WTC11 (cell line): Measurements from ENCODE around the gene SGSH. TPM values are rescaled to one million over a fixed set of nuclear protein-coding genes. Genes with fewer than 3 reads are reported as not detected.

Experiments
- ATAC-seq: fragments of 200-7000 bp; cut with Tn5 transposase; 2 replicates; pipeline ENCODE4 v1.10.0; 2021; ENCODE audit warnings: mild to moderate bottlenecking, moderate library complexity
- CTCF ChIA-PET: fragments of 300-600 bp; sonication (Branson Sonifier 250); formaldehyde crosslinking; loops from one replicate; lab custom pipeline; 2021; ENCODE audit warnings: antibody characterized with exemption; lab: Charles Lee
- POLR2A ChIA-PET: fragments of 350-600 bp; sonication (Branson Sonifier 250); formaldehyde crosslinking; loops from one replicate; lab custom pipeline; 2021; ENCODE audit warnings: antibody characterized with exemption; lab: Charles Lee
- DNase-seq: peaks from one replicate; pipeline ENCODE4 v3.0.0; 2021; ENCODE audit warnings: low spot score
- H3K27ac Mint-ChIP-seq: 2 replicates; pipeline ENCODE4 v1.8.0; 2021; ENCODE audit warnings: mixed read lengths
- H3K27me3 Mint-ChIP-seq: 2 replicates; pipeline ENCODE4 v1.8.0; 2021; ENCODE audit warnings: low read depth, mild to moderate bottlenecking, moderate library complexity, mixed read lengths
- H3K36me3 Mint-ChIP-seq: 2 replicates; pipeline ENCODE4 v1.8.0; 2021; ENCODE audit warnings: mixed read lengths
- H3K4me1 Mint-ChIP-seq: 2 replicates; pipeline ENCODE4 v1.8.0; 2022; ENCODE audit warnings: mixed read lengths
- H3K4me3 Mint-ChIP-seq: 2 replicates; pipeline ENCODE4 v1.8.0; 2021; ENCODE audit warnings: mild to moderate bottlenecking, moderate library complexity, mixed read lengths
- H3K9me3 Mint-ChIP-seq: 2 replicates; pipeline ENCODE4 v1.8.0; 2021; ENCODE audit warnings: mixed read lengths
- CBFB ChIP-seq: sonication (generic); formaldehyde crosslinking; IDR thresholded peaks from 2 replicates; pipeline ENCODE4 v1.8.1; 2022; ENCODE audit warnings: mild to moderate bottlenecking, low read depth, missing genetic modification reagents
- CREM ChIP-seq: sonication (generic); formaldehyde crosslinking; IDR thresholded peaks from 2 replicates; pipeline ENCODE4 v1.8.1; 2022; ENCODE audit warnings: mild to moderate bottlenecking, missing genetic modification reagents, moderate library complexity
- ELF4 ChIP-seq: sonication (generic); formaldehyde crosslinking; IDR thresholded peaks from 2 replicates; pipeline ENCODE4 v1.8.1; 2022; ENCODE audit warnings: low read depth, mild to moderate bottlenecking, moderate library complexity, missing genetic modification reagents
- EMX1 ChIP-seq: fragments of 250-450 bp; sonication (Bioruptor Pico); IDR thresholded peaks from 2 replicates; pipeline ENCODE4 v1.8.0; 2021; ENCODE audit warnings: mild to moderate bottlenecking
- FOXP1 ChIP-seq: sonication (generic); formaldehyde crosslinking; IDR thresholded peaks from 2 replicates; pipeline ENCODE4 v1.8.0; 2022; ENCODE audit warnings: missing genetic modification reagents, mild to moderate bottlenecking, moderate library complexity, borderline replicate concordance
- MXD4 ChIP-seq: fragments of 250-450 bp; sonication (Bioruptor Pico); IDR thresholded peaks from 2 replicates; pipeline ENCODE4 v1.8.0; 2021; ENCODE audit warnings: mild to moderate bottlenecking, moderate library complexity, borderline replicate concordance
- MYBL2 ChIP-seq: sonication (generic); formaldehyde crosslinking; IDR thresholded peaks from 2 replicates; pipeline ENCODE4 v1.8.1; 2023; ENCODE audit warnings: mild to moderate bottlenecking, moderate library complexity, missing genetic modification reagents
- NFYB ChIP-seq: sonication (generic); formaldehyde crosslinking; conservative IDR thresholded peaks from 2 replicates; pipeline ENCODE4 v1.8.0; 2022; ENCODE audit warnings: low read depth, missing genetic modification reagents
- PREB ChIP-seq: sonication (generic); formaldehyde crosslinking; IDR thresholded peaks from 2 replicates; pipeline ENCODE4 v1.8.1; 2022; ENCODE audit warnings: mild to moderate bottlenecking, missing genetic modification reagents, moderate library complexity, borderline replicate concordance
- PRRX2 ChIP-seq: fragments of 250-450 bp; sonication (Bioruptor Pico); IDR thresholded peaks from 2 replicates; pipeline ENCODE4 v1.8.0; 2021; ENCODE audit warnings: mild to moderate bottlenecking
- SP1 ChIP-seq: sonication (generic); formaldehyde crosslinking; conservative IDR thresholded peaks from 2 replicates; pipeline ENCODE4 v1.8.1; 2022; ENCODE audit warnings: missing genetic modification reagents
- TEAD1 ChIP-seq: sonication (generic); formaldehyde crosslinking; IDR thresholded peaks from 2 replicates; pipeline ENCODE4 v1.8.0; 2022; ENCODE audit warnings: mild to moderate bottlenecking, missing genetic modification reagents
- ZBTB21 ChIP-seq: sonication (generic); formaldehyde crosslinking; IDR thresholded peaks from 2 replicates; pipeline ENCODE4 v1.8.1; 2023; ENCODE audit warnings: mild to moderate bottlenecking, missing genetic modification reagents, borderline replicate concordance
- ZNF219 ChIP-seq: sonication (generic); formaldehyde crosslinking; IDR thresholded peaks from 2 replicates; pipeline ENCODE4 v1.8.0; 2023; ENCODE audit warnings: missing genetic modification reagents, mild to moderate bottlenecking, borderline replicate concordance
- ZNF416 ChIP-seq: fragments of 250-450 bp; sonication (Bioruptor Pico); IDR thresholded peaks from 2 replicates; pipeline ENCODE4 v1.9.0; 2021; ENCODE audit warnings: mild to moderate bottlenecking, inconsistent platforms
- ZNF423 ChIP-seq: fragments of 250-450 bp; sonication (Bioruptor Pico); IDR thresholded peaks from 2 replicates; pipeline ENCODE4 v2.1.2; 2022; ENCODE audit warnings: mild to moderate bottlenecking, moderate library complexity
- ZNF425 ChIP-seq: fragments of 250-450 bp; sonication (Bioruptor Pico); conservative IDR thresholded peaks from 2 replicates; pipeline ENCODE4 v1.9.0; 2021; ENCODE audit warnings: mild to moderate bottlenecking
- total RNA-seq: library from RNA; stranded (reverse); gene quantifications from 3 replicates; pipeline ENCODE4 v1.2.3, GENCODE V29; 2021
- TF ChIP-seq, protein P1 (sequence below): sonication (generic); formaldehyde crosslinking; IDR thresholded peaks from 2 replicates; pipeline ENCODE4 v1.8.0; 2022; ENCODE audit warnings: missing genetic modification reagents
- TF ChIP-seq, protein P2 (sequence below): sonication (generic); formaldehyde crosslinking; conservative IDR thresholded peaks from 2 replicates; pipeline ENCODE4 v1.8.1; 2023; ENCODE audit warnings: mild to moderate bottlenecking, low read depth, missing genetic modification reagents, moderate library complexity
- TF ChIP-seq, protein P3 (sequence below): sonication (generic); formaldehyde crosslinking; IDR thresholded peaks from 2 replicates; pipeline ENCODE4 v1.8.1; 2022; ENCODE audit warnings: mild to moderate bottlenecking, moderate library complexity, missing genetic modification reagents

SGSH gene
- total RNA-seq, 1 experiment from 2014 or later, result 27.7 TPM

DNA sequence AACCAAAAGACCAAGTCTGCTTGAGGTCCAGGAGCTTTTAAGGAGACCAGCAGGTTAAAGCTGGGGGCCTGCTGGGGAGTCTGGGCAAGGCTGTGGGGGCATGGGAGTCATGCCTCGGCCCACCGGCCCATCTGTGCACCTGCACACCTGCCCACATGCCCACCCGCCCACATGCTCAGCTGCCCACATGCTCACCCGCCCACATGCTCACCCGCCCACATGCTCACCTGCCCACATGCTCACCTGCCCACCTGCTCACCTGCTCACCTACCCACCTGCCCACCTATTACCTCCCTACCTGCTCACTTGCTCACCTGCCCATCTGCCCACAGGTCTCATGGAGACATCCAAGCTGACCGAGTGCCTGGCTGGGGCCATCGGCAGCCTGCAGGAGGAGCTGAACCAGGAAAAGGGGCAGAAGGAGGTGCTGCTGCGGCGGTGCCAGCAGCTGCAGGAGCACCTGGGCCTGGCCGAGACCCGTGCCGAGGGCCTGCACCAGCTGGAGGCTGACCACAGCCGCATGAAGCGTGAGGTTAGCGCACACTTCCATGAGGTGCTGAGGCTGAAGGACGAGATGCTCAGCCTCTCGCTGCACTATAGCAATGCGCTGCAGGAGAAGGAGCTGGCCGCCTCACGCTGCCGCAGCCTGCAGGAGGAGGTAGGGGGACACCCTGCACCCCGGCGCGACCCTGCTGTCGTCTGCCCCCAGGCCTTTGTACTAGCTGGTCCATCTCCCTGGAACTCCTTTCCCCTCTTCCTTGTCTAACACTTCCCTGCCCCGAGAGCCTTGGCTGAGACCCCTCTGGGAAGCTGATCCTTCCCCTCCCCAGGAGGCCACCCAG, 36.3 kb downstream of the SGSH start (continued):
- TF ChIP-seq, protein P1, sequence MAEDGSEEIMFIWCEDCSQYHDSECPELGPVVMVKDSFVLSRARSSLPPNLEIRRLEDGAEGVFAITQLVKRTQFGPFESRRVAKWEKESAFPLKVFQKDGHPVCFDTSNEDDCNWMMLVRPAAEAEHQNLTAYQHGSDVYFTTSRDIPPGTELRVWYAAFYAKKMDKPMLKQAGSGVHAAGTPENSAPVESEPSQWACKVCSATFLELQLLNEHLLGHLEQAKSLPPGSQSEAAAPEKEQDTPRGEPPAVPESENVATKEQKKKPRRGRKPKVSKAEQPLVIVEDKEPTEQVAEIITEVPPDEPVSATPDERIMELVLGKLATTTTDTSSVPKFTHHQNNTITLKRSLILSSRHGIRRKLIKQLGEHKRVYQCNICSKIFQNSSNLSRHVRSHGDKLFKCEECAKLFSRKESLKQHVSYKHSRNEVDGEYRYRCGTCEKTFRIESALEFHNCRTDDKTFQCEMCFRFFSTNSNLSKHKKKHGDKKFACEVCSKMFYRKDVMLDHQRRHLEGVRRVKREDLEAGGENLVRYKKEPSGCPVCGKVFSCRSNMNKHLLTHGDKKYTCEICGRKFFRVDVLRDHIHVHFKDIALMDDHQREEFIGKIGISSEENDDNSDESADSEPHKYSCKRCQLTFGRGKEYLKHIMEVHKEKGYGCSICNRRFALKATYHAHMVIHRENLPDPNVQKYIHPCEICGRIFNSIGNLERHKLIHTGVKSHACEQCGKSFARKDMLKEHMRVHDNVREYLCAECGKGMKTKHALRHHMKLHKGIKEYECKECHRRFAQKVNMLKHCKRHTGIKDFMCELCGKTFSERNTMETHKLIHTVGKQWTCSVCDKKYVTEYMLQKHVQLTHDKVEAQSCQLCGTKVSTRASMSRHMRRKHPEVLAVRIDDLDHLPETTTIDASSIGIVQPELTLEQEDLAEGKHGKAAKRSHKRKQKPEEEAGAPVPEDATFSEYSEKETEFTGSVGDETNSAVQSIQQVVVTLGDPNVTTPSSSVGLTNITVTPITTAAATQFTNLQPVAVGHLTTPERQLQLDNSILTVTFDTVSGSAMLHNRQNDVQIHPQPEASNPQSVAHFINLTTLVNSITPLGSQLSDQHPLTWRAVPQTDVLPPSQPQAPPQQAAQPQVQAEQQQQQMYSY, result no peak
- TF ChIP-seq MYBL2 (CRISPR knock-in tag) (no peak), ZNF425 (CRISPR knock-in tag) (no peak)
- TF ChIP-seq, protein P2, sequence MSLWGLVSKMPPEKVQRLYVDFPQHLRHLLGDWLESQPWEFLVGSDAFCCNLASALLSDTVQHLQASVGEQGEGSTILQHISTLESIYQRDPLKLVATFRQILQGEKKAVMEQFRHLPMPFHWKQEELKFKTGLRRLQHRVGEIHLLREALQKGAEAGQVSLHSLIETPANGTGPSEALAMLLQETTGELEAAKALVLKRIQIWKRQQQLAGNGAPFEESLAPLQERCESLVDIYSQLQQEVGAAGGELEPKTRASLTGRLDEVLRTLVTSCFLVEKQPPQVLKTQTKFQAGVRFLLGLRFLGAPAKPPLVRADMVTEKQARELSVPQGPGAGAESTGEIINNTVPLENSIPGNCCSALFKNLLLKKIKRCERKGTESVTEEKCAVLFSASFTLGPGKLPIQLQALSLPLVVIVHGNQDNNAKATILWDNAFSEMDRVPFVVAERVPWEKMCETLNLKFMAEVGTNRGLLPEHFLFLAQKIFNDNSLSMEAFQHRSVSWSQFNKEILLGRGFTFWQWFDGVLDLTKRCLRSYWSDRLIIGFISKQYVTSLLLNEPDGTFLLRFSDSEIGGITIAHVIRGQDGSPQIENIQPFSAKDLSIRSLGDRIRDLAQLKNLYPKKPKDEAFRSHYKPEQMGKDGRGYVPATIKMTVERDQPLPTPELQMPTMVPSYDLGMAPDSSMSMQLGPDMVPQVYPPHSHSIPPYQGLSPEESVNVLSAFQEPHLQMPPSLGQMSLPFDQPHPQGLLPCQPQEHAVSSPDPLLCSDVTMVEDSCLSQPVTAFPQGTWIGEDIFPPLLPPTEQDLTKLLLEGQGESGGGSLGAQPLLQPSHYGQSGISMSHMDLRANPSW (CRISPR knock-in tag), result no peak

- Mint-ChIP-seq H3K4me1 (no peaks in the 10 kb centered on the region), H3K36me3 (no peaks in the 10 kb centered on the region), H3K9me3 (no peaks in the 10 kb centered on the region), H3K4me3 (no peak overlapping the region), H3K27ac (no peak overlapping the region), H3K27me3 (no peaks in the 10 kb centered on the region)
- POLR2A ChIA-PET, result no interaction called here
- TF ChIP-seq SP1 (CRISPR knock-in tag) (no peak), PRRX2 (CRISPR knock-in tag) (no peak), FOXP1 (CRISPR knock-in tag) (no peak), ZNF219 (CRISPR knock-in tag) (no peak), ELF4 (CRISPR knock-in tag) (no peak), TEAD1 (CRISPR knock-in tag) (no peak), CREM (CRISPR knock-in tag) (no peak), PREB (CRISPR knock-in tag) (no peak), ZNF416 (CRISPR knock-in tag) (no peak), ZBTB21 (CRISPR knock-in tag) (no peak), EMX1 (CRISPR knock-in tag) (no peak), ZNF423 (CRISPR knock-in tag) (no peak), CBFB (CRISPR knock-in tag) (no peak), MXD4 (CRISPR knock-in tag) (no peak), NFYB (CRISPR knock-in tag) (no peak)
- TF ChIP-seq, protein P3, sequence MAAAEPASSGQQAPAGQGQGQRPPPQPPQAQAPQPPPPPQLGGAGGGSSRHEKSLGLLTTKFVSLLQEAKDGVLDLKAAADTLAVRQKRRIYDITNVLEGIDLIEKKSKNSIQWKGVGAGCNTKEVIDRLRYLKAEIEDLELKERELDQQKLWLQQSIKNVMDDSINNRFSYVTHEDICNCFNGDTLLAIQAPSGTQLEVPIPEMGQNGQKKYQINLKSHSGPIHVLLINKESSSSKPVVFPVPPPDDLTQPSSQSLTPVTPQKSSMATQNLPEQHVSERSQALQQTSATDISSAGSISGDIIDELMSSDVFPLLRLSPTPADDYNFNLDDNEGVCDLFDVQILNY (CRISPR knock-in tag), result no peak
- DNase-seq (no peak), ATAC-seq (no peak)
- CTCF ChIA-PET, result interaction anchor here (0.7 to 1.4 kb wide), 2 partner anchors 81 to 178 kb away, joined by 3 read pairs; partner anchors contain the start of gene GAA
Observed at GRCh38 chr17:80182845-80183223, 37.3 kb downstream of the SGSH start.
